Measurements from ENCODE around the gene FRAT2.

Gene FRAT2, protein sequence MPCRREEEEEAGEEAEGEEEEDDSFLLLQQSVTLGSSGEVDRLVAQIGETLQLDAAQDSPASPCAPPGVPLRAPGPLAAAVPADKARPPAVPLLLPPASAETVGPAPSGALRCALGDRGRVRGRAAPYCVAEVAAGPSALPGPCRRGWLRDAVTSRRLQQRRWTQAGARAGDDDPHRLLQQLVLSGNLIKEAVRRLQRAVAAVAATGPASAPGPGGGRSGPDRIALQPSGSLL

DNA sequence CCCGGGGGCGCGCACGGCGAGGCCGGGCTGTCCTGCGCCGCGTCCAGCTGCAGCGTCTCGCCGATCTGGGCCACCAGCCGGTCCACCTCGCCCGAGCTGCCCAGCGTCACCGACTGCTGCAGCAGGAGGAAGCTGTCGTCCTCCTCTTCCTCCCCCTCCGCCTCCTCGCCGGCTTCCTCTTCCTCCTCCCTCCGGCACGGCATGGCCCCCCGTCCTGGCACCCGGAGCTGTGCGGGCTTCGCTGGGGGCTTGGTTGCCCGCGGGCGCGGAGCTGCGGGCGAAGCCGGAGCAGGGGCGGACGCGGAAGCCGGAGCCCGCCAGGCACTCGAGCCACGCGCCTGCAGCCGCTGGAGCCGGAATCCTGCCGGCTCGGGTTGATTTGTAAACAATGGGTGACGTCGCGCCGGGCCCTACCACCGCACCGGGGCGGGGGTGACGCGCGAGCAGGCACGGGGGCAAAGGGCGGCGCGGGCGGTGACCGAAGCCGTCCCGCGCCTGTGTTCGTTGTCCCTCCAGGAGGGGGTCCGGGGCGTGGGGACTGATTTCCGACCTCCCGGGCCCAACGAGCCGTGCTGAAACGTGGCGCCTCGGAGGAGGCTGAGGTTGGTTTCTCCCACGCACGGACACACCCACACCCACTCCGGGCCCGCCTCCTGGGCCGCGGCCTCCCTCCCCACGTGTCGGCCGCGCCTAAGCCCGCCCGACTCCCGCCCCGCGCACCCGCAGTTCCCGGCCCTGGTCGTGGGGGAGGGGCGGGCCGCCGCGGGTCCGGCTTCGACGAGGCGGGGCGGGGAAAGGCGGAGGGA lies at the start of gene FRAT2:
FRAT2 (minus strand) TSS at position 360 of the 806 bp plus-strand sequence; CDS start at position 203, 157 bp downstream.
- Histone ChIP-seq H3K9me3 (ENCODE audit: low read length) (no peaks in the 10 kb centered on the region), H3K4me3 (ENCODE audit: low read depth in 1 of 2, low read length in 2 of 2) (peak within 1 kb of the TSS; percentile 78 to 79), H3K27ac (ENCODE audit: low read depth, low read length) (peak within 1 kb of the TSS; percentile 94), H3K9ac (ENCODE audit: low read length) (peak within 1 kb of the TSS; percentile 77), H3K36me3 (ENCODE audit: insufficient read depth, low read length) (no peaks in the 10 kb centered on the region), H3K4me1 (ENCODE audit: insufficient read depth, low read length) (peaks cover 20% of the 10 kb centered on the region), H3K27me3 (ENCODE audit: control insufficient read depth in 1 of 2, insufficient read depth in 2 of 2, low read length in 2 of 2) (no peaks in the 10 kb centered on the region)

DNA sequence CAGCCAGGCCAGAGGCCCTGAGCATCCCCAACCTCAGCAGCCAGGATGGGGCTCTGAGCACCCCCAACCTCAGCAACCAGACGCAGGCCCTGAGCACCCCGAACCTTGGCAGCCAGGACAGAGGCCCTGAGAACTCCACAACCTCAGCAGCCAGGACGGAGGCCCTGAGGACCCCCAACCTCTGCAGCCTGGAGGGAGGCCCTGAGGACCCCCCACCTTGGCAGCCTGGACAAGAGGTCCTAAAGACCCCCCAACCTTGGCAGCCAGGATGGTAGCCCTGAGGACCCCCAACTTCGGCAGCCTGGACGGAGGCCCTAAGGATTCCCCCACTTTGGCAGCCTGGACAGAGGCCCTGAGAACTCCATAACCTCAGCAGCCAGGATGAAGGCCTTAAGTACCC lies 49.6 kb upstream of the FRAT2 start:
- Histone ChIP-seq H3K9ac (ENCODE audit: low read length) (no peak overlapping the region), H3K27ac (ENCODE audit: low read depth, low read length) (no peak overlapping the region), H3K4me1 (ENCODE audit: insufficient read depth, low read length) (no peaks in the 10 kb centered on the region), H3K36me3 (ENCODE audit: insufficient read depth, low read length) (peaks cover 17% of the 10 kb centered on the region), H3K9me3 (ENCODE audit: low read length) (no peaks in the 10 kb centered on the region), H3K4me3 (ENCODE audit: low read depth in 1 of 2, low read length in 2 of 2) (no peak overlapping the region), H3K27me3 (ENCODE audit: control insufficient read depth in 1 of 2, insufficient read depth in 2 of 2, low read length in 2 of 2) (no peaks in the 10 kb centered on the region)

DNA sequence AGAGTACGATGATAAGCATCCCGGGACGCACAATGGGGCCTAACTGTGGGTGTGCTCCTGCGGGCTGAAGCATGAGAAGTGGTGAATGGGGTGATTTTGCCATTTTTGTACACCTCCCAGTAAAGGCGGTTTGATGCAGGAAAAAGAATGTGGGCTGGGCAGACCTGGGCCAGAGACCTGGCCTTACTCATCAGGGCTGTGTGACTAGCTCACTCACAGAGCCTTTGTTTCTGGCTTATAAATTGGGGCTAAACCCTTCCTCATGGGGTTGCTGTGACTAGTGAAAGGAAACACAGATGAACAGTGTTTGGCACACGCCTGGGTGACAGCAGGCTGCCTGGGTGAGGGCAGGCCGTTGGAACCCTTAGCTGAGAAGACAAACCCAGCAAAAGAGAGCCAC lies 48.6 kb upstream of the FRAT2 start:
- H3K27ac ChIP-seq (ENCODE audit: low read depth, low read length): no peak overlapping the region
- H3K36me3 ChIP-seq (ENCODE audit: insufficient read depth, low read length): peaks cover 20% of the 10 kb centered on the region
- H3K9ac ChIP-seq (ENCODE audit: low read length): no peak overlapping the region
- H3K4me3 ChIP-seq (ENCODE audit: low read depth in 1 of 2, low read length in 2 of 2): no peak overlapping the region
- H3K4me1 ChIP-seq (ENCODE audit: insufficient read depth, low read length): no peaks in the 10 kb centered on the region
- H3K27me3 ChIP-seq (ENCODE audit: control insufficient read depth in 1 of 2, insufficient read depth in 2 of 2, low read length in 2 of 2): no peaks in the 10 kb centered on the region
- no peaks in the 10 kb centered on the region for H3K9me3 ChIP-seq (ENCODE audit: low read length)

DNA sequence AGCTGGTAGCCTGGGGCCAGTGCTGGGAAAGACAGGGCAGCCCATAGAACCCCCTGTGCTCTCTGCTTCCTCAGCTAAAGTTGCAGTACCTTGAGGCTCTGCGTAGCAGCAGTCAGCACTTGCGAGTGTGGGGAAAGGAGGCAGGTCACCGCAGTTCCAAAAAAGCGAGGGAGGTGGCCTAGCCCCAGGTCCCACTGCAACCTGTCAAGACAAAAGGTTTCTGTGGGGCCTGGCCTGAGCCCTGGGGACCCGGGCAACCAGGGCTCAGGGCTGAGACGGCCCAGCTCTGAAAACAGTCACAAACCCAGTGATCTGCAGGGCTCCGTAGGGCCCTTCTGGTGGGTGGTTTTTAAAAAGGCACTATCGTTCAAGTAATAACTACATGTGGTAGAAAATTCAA lies 47.1 kb upstream of the FRAT2 start:
- H3K27ac ChIP-seq (ENCODE audit: low read depth, low read length): no peak overlapping the region
- no peak overlapping the region for H3K4me3 ChIP-seq (ENCODE audit: low read depth in 1 of 2, low read length in 2 of 2)
- H3K4me1 ChIP-seq (ENCODE audit: insufficient read depth, low read length): no peaks in the 10 kb centered on the region
- no peaks in the 10 kb centered on the region for H3K27me3 ChIP-seq (ENCODE audit: control insufficient read depth in 1 of 2, insufficient read depth in 2 of 2, low read length in 2 of 2)
- no peaks in the 10 kb centered on the region for H3K9me3 ChIP-seq (ENCODE audit: low read length)
- H3K36me3 ChIP-seq (ENCODE audit: insufficient read depth, low read length): peaks cover 20% of the 10 kb centered on the region
- H3K9ac ChIP-seq (ENCODE audit: low read length): no peak overlapping the region

DNA sequence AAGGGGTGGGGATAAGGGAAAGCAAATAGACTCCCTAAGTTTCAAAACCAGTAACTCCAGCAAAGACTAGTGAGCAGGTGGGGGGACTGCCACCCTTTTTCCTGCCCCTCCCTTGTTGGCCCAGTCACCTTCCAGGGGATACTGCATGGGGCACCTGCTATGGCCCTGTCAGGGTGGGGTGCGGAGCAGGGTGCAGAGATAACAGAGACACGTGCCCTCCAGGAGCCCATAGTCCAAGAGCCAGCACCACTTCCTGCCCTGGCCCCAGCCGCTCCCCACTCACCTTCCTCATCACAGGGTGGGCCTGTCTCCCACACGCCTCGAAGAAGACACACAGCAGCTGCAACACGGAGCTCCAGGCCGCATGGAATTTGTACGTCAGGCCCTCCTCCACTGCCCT lies 46.0 kb upstream of the FRAT2 start:
- H3K9ac ChIP-seq (ENCODE audit: low read length): no peak overlapping the region
- H3K36me3 ChIP-seq (ENCODE audit: insufficient read depth, low read length): peaks cover 21% of the 10 kb centered on the region
- H3K27me3 ChIP-seq (ENCODE audit: control insufficient read depth in 1 of 2, insufficient read depth in 2 of 2, low read length in 2 of 2): no peaks in the 10 kb centered on the region
- no peak overlapping the region for H3K4me3 ChIP-seq (ENCODE audit: low read depth in 1 of 2, low read length in 2 of 2)
- H3K9me3 ChIP-seq (ENCODE audit: low read length): no peaks in the 10 kb centered on the region
- no peaks in the 10 kb centered on the region for H3K4me1 ChIP-seq (ENCODE audit: insufficient read depth, low read length)
- no peak overlapping the region for H3K27ac ChIP-seq (ENCODE audit: low read depth, low read length)

DNA sequence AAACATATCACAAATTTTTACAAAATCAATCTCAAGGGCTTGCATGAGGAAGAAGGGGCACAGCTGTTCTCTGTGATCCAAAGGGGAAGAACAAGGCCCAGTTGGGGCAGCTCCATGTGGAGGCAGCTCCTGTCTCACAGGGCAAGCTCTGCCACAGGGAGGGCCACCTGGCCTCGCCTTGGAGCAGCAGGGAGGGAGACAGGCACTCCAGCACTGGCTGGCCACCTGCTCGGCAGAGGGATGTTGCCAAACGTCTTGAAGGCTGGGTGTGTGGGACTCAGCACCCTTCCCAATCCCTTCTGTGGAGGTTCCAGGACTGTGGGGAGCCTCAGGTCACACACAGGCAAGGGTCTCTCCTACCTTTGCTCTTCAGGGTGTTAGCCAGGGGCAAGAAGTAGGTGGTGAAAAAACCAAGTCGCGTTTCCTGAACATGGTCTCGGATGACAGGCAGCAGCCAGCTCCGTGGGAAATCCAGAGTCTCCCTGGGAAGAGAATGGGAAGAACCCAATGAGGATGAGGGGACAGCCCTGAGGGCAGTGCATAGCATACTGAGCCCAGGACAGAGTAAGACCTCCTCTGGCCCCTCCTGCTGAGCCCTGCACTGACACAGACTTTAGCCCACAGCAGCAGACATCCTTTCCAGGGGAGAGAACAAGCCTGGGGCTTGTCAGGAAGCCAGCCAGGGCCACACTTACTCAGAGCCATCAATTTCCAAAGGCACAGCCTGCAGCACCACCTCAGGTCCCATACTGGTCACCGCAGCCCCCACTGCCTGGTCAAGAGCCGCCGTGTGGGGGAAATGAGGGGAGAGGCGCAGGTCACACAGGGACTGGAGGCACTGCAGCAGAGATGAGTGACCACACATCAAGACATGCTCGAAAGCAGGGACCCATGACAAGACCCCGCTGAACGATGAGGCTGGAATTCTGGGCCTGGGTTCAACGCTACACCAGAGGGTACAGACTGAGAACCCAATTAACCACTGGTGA lies 44.7 kb upstream of the FRAT2 start:
- Histone ChIP-seq H3K4me1 (ENCODE audit: insufficient read depth, low read length) (no peaks in the 10 kb centered on the region), H3K36me3 (ENCODE audit: insufficient read depth, low read length) (peaks cover 21% of the 10 kb centered on the region), H3K9ac (ENCODE audit: low read length) (no peak overlapping the region), H3K27me3 (ENCODE audit: control insufficient read depth in 1 of 2, insufficient read depth in 2 of 2, low read length in 2 of 2) (no peaks in the 10 kb centered on the region), H3K27ac (ENCODE audit: low read depth, low read length) (no peak overlapping the region), H3K9me3 (ENCODE audit: low read length) (no peaks in the 10 kb centered on the region), H3K4me3 (ENCODE audit: low read depth in 1 of 2, low read length in 2 of 2) (no peak overlapping the region)

DNA sequence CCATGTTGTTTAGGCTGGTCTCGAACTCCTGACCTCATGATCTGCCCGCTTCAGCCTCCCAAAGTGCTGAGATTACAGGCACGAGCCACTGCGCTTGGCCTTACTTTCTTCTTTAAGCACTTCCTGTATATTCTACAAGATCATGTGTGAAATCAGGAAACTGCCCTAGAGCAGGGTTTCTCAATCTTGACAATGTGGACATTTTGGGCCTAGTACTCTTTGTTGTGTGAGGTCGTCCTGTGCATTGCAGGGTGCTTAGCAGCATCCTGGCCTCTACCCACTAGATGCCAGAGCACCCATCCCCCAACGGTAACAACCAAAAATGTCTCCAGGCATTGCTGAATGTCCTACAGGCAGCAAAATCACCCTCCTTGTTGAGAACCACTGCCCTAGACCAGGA lies 41.9 kb upstream of the FRAT2 start:
- H3K27ac ChIP-seq (ENCODE audit: low read depth, low read length): no peak overlapping the region
- H3K9ac ChIP-seq (ENCODE audit: low read length): no peak overlapping the region
- no peaks in the 10 kb centered on the region for H3K27me3 ChIP-seq (ENCODE audit: control insufficient read depth in 1 of 2, insufficient read depth in 2 of 2, low read length in 2 of 2)
- no peak overlapping the region for H3K4me3 ChIP-seq (ENCODE audit: low read depth in 1 of 2, low read length in 2 of 2)
- no peaks in the 10 kb centered on the region for H3K4me1 ChIP-seq (ENCODE audit: insufficient read depth, low read length)
- no peaks in the 10 kb centered on the region for H3K9me3 ChIP-seq (ENCODE audit: low read length)
- H3K36me3 ChIP-seq (ENCODE audit: insufficient read depth, low read length): peaks cover 32% of the 10 kb centered on the region

DNA sequence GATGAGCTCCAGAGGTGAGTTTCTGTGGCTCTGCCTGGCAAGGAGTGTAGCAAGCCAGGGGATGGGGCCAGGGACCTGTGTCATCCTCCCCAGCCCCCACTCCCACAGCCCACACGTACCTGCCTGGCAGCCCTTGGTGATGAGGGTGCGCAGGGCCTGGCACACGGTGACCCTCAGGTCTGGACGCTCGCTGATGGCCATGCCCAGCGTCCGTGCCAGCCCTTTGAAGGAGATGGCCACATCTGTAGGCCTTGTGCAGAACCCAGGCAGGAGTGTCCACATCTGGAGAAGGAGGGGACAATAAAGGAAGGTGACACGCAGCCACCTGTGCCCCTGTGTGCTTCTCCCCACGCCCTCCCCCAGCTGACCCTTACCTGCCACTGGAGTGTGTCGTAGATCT lies 38.9 kb upstream of the FRAT2 start:
- peaks cover 47% of the 10 kb centered on the region for H3K36me3 ChIP-seq (ENCODE audit: insufficient read depth, low read length)
- H3K4me1 ChIP-seq (ENCODE audit: insufficient read depth, low read length): no peaks in the 10 kb centered on the region
- H3K9me3 ChIP-seq (ENCODE audit: low read length): no peaks in the 10 kb centered on the region
- no peak overlapping the region for H3K27ac ChIP-seq (ENCODE audit: low read depth, low read length)
- H3K27me3 ChIP-seq (ENCODE audit: control insufficient read depth in 1 of 2, insufficient read depth in 2 of 2, low read length in 2 of 2): no peaks in the 10 kb centered on the region
- no peak overlapping the region for H3K4me3 ChIP-seq (ENCODE audit: low read depth in 1 of 2, low read length in 2 of 2)
- no peak overlapping the region for H3K9ac ChIP-seq (ENCODE audit: low read length)

DNA sequence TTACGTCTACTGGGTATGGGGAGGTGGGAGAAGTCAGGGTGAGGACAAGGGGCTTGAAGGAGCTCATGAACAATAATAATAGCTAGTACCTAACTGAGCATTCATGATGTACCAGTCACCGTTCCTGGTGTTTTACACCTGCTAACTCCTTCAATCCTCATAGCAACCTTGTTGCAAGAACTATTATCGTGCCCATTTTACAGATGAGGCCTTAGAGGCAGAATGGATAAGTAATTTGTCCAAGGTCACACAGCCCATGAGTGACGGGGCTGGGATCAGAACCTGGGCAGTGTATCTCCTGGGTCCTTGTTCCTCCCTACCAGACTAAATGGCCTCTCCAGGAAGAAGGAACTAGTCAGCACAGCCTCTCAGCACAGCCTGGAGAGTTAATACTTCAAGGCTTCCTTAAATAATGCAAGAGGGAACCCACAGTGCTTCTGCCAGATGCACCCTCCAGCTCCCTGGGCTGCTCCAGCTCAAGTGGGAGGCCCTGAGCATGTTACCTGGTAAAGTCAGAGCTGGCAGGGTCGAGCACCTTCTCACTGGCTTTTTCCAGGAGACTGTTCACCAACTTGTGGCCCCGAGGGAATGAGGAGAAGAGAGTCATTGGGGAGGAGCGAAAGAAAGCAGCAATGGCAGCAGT lies 37.8 kb upstream of the FRAT2 start:
- H3K36me3 ChIP-seq (ENCODE audit: insufficient read depth, low read length): peaks cover 47% of the 10 kb centered on the region
- H3K9ac ChIP-seq (ENCODE audit: low read length): no peak overlapping the region
- H3K4me3 ChIP-seq (ENCODE audit: low read depth in 1 of 2, low read length in 2 of 2): no peak overlapping the region
- H3K27me3 ChIP-seq (ENCODE audit: control insufficient read depth in 1 of 2, insufficient read depth in 2 of 2, low read length in 2 of 2): no peaks in the 10 kb centered on the region
- no peak overlapping the region for H3K27ac ChIP-seq (ENCODE audit: low read depth, low read length)
- H3K9me3 ChIP-seq (ENCODE audit: low read length): no peaks in the 10 kb centered on the region
- H3K4me1 ChIP-seq (ENCODE audit: insufficient read depth, low read length): no peaks in the 10 kb centered on the region

DNA sequence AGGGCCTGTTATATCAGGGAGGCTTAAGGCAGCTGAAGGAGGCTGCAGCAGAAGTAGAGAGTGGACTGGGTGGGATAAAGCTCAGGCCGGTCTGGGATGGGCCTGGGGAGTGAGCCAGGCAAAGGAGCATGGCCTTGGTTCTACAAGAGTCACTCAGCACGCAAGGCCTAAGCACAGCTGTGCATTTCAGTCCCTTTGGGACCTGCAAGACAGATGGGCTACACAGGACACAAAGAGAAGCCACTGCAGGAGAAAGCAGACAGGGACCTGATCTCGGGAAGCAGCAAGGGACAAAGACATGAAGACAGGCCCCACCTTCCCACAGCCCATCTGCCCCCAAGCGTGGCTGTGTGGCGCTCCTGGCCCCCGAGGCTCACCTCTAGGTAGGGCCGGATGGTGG lies 37.2 kb upstream of the FRAT2 start:
- Histone ChIP-seq H3K27me3 (ENCODE audit: control insufficient read depth in 1 of 2, insufficient read depth in 2 of 2, low read length in 2 of 2) (no peaks in the 10 kb centered on the region), H3K4me1 (ENCODE audit: insufficient read depth, low read length) (no peaks in the 10 kb centered on the region), H3K9ac (ENCODE audit: low read length) (no peak overlapping the region), H3K27ac (ENCODE audit: low read depth, low read length) (no peak overlapping the region), H3K36me3 (ENCODE audit: insufficient read depth, low read length) (peaks cover 50% of the 10 kb centered on the region), H3K9me3 (ENCODE audit: low read length) (no peaks in the 10 kb centered on the region), H3K4me3 (ENCODE audit: low read depth in 1 of 2, low read length in 2 of 2) (no peak overlapping the region)
